Right ventricle myocardium inferior (tissue), 1 donor: ENCODE results near the gene GSTA2. TPM values are rescaled to one million over a fixed set of nuclear protein-coding genes. Genes with fewer than 3 reads are reported as not detected.
"Not testable (repeated sequence)": the region's sequence is repeated elsewhere in the genome, so short reads cannot be mapped to it uniquely, and the experiment has no call there.

Source experiments
- ATAC-seq: fragments of 200-7000 bp; cut with Tn5 transposase; one replicate; pipeline ENCODE4 v1.9.1; 2020; ENCODE audit warnings: mild to moderate bottlenecking, moderate library complexity
- DNase-seq: peaks from one replicate; pipeline ENCODE4 v3.0.0; 2021; ENCODE audit errors: missing footprints
- intact Hi-C: fragments of 100-400 bp; cut with DNase I; formaldehyde crosslinking; loops from one replicate; pipeline ENCODE4 v1.11.0; 2022
- total RNA-seq: library from RNA; stranded (reverse); fragmentation: NEBNext Ultra II Directional; extraction: Animal tissue kit (Norgen Biotek cat#: 25700); gene quantifications from one replicate; pipeline ENCODE4 v1.2.1, GENCODE V29; 2021
- donor health status: DM: no; HTN: yes; CAD: no; lungs with severe emphysema.

Gene GSTA2
- total RNA-seq, 1 donor from 2014 or later: not detected

DNA sequence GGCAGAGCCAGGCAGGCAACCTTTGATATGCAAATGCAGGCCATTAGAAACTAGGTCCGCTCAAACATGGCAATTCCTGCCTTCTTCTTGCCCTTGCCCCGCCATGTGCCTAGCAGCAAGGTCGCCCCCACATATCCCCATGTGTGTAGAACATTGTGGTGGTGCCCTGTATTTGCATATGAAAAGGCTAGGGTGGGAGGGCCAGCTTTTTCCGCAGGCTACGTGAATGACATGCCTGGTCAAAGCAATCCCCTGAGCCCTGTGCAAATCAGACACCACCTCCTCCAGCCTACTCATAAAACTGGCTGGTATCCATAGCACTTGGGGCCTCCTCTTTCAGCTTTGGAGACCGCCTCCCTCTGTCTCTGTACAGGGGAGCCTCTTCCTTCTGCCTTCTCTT, 31.6 kb downstream of the GSTA2 start:
- ATAC-seq (no peak), DNase-seq (no peak)
- intact Hi-C loops: no loop called here

- DNase-seq: no peak
- intact Hi-C loops: no loop called here
- ATAC-seq: no peak
Observed at GRCh38 chr6:52729576-52729975, 33.7 kb downstream of the GSTA2 start.

DNA sequence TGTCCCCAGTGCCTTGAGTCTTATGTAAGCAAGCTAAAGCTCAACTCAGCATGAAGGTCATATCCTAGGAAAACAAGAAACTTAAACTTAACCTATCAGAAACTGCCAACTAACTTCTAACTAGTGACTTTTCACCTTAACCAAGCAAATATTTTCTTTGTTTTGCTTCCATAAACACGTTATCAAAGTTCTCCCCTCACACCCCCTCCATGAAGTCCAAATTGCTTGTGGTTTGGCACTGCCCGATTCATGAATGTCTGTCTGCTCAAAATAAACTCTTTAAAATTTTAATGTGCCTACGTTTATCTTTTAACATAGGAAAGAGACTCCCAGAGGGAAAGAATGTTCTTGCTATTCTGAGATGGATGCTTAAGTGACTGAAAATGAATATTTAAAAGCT, 34.9 kb downstream of the GSTA2 start:
- intact Hi-C loops: no loop called here
- ATAC-seq (no peak), DNase-seq (no peak)

- intact Hi-C loops: no loop called here
- DNase-seq (no peak), ATAC-seq (no peak)
Observed at GRCh38 chr6:52727908-52728307, 35.4 kb downstream of the GSTA2 start.

DNA sequence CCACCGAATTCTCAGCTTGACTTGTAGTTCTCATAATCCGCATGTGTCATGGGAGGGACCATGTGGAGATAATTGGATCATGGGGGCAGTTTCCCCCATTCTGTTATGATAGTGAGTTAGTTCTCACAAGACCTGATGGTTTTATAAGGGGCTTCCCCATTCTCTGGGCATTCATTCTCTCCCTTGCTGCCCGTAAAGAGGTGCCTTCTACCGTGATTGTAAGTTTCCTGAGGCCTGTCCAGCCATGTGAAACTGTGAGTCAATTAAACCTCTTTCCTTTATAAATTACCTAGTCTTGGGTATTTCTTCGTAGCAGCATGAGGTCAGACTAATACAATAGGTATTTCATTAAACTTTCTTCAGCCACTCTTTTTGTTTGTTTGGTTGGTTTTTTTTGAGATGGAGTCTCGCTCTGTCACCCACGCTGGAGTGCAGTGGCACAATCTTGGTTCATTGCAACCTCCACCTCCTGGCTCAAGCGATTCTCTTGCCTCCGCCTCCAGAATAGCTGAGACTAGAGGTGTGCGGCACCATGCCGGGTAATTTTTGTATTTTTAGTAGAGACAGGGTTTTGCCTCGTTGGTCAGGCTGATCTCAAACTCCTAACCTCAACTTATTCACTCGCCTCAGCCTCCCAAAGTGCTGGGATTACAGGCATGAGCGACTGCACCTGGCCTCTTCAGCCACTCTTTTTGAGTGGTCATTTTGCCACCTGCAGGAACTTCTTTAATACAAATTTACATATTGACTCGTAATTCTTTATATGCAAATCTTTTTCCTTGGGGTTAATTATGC, 36.3 kb downstream of the GSTA2 start:
- no peak for ATAC-seq
- intact Hi-C loops: no loop called here

DNA sequence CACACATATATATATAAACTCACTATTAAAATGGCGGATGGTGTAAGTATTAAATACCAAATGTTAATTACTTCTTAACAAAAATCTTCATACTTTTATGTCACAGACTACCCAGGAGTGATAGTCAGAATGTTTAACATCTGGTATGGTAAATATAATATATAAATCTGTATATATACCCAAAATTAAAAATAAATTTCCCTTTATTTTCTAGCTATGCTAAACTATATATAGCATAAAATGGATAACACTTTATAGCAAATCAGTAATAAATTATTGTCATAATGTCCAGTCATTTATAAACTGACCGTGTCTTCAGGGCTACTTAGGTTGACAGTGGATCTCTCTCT, 37.1 kb downstream of the GSTA2 start:
- intact Hi-C loops: no loop called here
- ATAC-seq: no peak

More for the DNA sequence above, 36.3 kb downstream of the GSTA2 start:
- no peak for DNase-seq

GRCh38 chr6:52725535-52726192, 37.6 kb downstream of the GSTA2 start:
- ATAC-seq: no peak
- no peak for DNase-seq
- intact Hi-C loops: no loop called here

More for the DNA sequence above, 37.1 kb downstream of the GSTA2 start:
- no peak for DNase-seq

- DNase-seq (no peak), ATAC-seq (peak; percentile 21)
- intact Hi-C loops: no loop called here
Observed at GRCh38 chr6:52725143-52725534, 38.1 kb downstream of the GSTA2 start.

GRCh38 chr6:52724406-52725121, 38.7 kb downstream of the GSTA2 start:
- intact Hi-C loops: no loop called here
- peak; percentile 96 for ATAC-seq
- peak; percentile 93 for DNase-seq

- ATAC-seq (peak; percentile 72), DNase-seq (no peak)
- intact Hi-C loops: no loop called here
Observed at GRCh38 chr6:52724042-52724405, 39.3 kb downstream of the GSTA2 start.

DNA sequence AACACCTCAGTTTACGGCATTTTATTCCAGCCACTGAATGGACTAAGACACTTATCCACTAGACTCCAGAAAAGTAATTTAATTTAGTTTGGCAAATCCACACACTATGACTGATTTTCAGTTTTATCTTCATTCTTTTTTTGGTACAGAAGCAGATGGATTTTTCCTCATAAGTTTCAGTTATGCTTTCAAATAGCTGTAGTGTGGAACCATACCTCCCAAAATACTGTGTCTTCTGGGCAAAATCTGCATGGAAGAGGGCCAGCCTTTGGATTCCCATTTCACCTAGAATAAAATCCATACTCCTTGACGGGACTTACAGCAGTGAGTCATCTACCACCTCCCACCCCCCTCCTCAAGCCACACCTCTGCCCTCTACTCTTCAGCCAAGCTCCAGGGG, 43.0 kb downstream of the GSTA2 start:
- DNase-seq: no peak
- intact Hi-C loops: no loop called here
- ATAC-seq: no peak

DNA sequence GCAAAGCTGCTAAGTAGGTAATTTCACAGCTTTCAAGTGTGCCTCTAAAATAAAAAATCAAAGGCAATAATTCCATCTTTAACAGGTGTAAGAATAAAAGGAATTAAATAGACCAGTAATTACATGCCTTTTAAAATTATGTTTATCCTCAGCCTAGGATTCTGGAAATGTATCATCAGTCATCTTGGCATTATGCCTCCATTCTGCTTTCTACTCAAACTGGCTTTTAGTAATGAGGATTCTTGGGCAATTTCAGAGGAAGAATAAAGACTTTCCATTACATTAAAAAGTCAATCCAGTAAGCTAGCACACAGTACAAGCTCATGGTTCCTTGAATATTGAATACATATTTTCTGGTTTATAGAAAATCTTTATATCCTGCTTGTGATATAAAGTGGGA, 44.7 kb downstream of the GSTA2 start:
- intact Hi-C loops: no loop called here
- ATAC-seq (no peak), DNase-seq (no peak)

DNA sequence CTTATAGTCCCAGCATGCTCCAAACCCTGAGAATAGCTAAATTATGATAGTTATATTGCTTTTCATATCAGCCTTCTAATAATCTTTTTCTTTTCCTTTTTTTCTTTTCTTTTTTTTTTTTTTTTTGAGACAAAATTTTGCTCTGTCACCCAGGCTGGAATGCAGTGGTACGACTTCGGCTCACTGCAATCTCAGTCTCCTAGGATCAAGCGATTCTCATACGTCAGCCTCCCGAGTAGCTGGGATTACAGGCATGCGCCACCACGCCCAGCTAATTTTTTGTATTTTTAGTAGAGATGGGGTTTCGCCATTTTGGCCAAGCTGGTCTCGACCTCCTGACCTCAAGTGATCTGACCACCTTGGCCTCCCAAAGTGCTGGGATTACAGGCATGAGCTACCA, 48.5 kb downstream of the GSTA2 start:
- intact Hi-C loops, DNase-seq: not testable (repeated sequence)

DNA sequence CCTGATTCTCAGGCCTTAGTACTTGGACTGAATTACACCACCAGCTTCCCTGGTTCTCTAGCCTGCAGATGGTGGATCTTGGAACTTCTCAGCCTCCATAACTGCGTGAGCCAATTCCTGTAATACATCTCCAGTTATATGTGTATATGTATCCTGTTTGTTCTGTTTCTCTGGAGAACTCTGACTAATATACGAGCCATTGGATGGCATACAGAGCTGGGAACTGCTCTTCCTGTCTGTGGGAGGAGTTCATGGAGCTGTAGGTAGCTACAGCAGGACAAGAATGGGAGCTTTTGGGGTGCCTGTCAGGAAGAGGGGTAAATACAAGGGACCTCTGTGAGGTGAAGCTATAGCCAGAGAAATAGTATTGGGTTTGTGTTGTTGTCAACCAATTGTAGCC, 51.1 kb downstream of the GSTA2 start:
- DNase-seq (no peak), ATAC-seq (no peak)
- intact Hi-C loops: no loop called here

More for the DNA sequence above, 48.5 kb downstream of the GSTA2 start:
- not testable (repeated sequence) for ATAC-seq

DNA sequence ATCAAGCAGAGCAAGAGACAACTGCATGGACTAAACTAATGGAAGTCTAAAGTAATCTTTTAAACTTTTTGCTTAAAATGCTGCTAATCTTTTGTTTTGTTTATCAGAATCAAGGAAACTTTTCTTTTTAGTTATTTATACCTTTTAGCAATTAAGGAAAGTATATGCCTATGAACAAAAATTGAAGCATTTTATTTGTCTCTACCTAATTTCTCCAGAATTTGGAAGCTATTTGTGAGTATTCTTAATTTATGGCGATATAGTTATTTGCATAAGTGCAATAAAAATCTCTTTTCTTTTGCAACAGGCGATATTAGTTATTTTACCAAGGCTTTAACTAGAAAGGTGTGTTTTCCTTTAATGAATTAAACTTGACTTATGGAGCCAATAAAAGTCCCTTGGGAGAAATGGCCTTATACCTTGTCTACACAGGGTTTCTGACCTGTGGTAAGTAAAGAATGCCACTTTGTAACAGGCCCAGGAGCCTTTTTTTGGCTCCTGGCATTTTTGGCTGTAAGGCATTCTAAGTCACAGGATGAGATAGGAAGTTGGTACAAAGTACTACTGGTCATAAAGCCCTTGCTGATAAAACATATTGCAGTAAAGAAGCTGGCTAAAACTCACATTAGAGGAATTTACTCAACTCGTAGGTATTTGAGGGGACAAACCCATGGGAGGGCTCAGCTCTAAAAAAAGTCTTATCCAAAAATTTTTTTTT, 55.2 kb downstream of the GSTA2 start:
- intact Hi-C loops: no loop called here
- DNase-seq (no peak), ATAC-seq (no peak)

- no peak for DNase-seq
- intact Hi-C loops: no loop called here
- no peak for ATAC-seq
Observed at GRCh38 chr6:52706001-52706400, 57.3 kb downstream of the GSTA2 start.

DNA sequence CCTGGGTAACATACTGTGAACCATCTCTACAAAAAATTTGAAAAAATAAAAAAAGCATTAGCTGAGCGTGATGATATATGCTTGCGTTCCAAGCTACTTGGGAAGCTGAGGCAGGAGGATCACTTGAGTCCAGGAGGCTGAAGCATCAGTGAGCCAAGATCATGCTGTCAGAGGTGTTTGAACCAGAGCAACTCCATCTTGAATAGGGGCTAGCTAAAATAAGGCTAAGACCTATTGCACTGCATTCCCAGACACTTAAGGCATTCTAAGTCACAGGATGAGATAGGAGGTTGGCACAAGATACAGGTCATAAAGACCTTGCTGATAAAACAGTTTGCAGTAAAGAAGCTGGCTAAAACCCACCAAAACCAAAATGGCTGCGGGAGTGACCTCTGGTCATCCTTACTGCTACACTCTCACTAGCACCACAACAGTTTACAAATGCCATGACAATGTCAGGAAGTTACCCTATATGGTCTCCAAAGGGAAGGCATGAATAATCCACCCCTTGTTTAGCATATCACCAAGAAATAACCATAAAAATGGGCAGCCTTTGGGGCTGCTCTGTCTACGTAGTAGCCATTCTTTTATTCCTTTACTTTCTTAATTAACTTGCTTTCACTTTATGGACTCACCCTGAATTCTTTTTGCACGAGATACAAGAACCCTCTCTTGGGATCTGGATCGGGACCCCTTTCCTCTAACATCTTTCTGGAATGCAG, 58.3 kb downstream of the GSTA2 start:
- DNase-seq, ATAC-seq, intact Hi-C loops: not testable (repeated sequence)

GRCh38 chr6:52704060-52704459, 59.2 kb downstream of the GSTA2 start:
- ATAC-seq (no peak), DNase-seq (no peak)
- intact Hi-C loops: no loop called here
